ENCODE data around the gene PDIA5.
A peak's percentile ranks its signal among the peaks of the same experiment; 100 is the strongest.

The PDIA5 gene

DNA sequence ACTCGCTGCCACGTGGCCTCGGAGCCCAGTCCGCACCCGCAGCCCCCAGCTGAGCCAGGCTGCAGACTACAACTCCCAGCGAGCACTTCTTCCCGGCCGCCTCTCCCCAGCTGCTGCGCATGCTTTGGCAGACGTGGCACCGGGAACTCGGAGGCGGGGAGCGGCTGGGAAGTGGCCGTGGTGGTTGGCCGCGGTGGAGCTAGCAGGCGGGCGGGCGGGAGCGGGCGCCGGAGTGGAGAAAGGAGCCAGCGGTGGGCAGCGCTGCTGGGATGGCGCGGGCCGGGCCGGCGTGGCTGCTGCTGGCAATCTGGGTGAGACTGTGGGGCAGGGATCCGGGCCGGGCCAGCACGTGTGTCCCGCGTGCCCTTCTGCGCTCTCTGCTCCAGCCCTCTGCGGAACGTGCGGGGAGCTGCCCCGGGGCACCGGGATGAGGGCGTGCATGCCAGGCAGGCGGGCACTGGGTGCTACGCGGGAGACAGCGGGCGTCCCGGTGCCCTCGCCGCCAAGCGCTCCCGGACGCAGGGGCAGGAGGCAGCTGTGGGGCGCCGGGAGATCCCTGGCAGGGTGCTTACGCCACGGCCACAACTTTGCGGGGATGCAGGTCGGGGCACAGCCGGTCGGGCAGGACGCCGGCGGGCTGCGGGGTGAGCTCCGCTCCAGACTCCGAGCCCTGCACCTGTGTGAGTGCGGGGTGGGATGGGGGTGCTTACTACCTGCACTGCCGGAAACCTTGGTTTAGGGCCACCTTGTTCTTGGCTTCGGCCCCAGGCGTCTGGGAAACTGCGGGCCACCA is at the start of gene PDIA5:
Gene PDIA5 (plus strand): TSS at position 130 of the 793 bp plus-strand sequence. CDS start 140 bp downstream, at position 270.
- Histone ChIP-seq H3K36me3 (replicated peaks) (no peaks in the 10 kb centered on the region), H3K4me3 (peak within 1 kb of the TSS; percentile 69), H3K4me1 (peaks cover 10% of the 10 kb centered on the region; the same call in 1 of the 2 replicates), H3K9me3 (no peaks in the 10 kb centered on the region), H3K27me3 (ENCODE audit: low read depth) (no peaks in the 10 kb centered on the region)
- peak; percentile 87 to 94 for DNase-seq (ENCODE audit: low spot score in 2 of 2)
- in situ Hi-C loops (cut with MboI; ENCODE audit: low sequenced_read_pairs) = no loop called here

DNA sequence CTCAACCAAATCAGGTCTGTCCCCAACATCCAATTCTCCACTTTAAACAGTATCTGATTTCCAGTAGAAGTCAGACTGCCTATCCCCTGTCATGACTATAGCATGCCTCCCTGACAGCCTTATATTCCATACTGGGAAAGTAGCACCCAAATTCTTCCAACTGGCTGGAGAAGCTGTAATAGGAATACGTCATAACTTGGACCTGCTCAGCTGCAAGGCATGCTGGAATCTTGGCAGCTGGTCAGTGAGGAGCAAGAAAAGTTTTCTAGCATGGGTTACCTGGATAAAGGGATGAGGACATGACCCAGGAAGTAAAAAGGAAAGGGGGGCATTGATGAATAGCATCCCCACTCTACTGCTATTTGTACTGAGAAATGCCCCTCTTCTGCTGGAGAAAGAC is 48.1 kb upstream of the PDIA5 start:
- no peaks in the 10 kb centered on the region for H3K36me3 ChIP-seq (replicated peaks)
- DNase-seq (ENCODE audit: low spot score in 2 of 2) = no peak
- H3K9me3 ChIP-seq = no peaks in the 10 kb centered on the region
- peaks cover 2% of the 10 kb centered on the region; the same call in 1 of the 2 replicates for H3K27me3 ChIP-seq (ENCODE audit: low read depth)
- in situ Hi-C loops (cut with MboI; ENCODE audit: low sequenced_read_pairs) = no loop called here
- H3K4me1 ChIP-seq = no peaks in the 10 kb centered on the region
- H3K4me3 ChIP-seq = no peak overlapping the region

DNA sequence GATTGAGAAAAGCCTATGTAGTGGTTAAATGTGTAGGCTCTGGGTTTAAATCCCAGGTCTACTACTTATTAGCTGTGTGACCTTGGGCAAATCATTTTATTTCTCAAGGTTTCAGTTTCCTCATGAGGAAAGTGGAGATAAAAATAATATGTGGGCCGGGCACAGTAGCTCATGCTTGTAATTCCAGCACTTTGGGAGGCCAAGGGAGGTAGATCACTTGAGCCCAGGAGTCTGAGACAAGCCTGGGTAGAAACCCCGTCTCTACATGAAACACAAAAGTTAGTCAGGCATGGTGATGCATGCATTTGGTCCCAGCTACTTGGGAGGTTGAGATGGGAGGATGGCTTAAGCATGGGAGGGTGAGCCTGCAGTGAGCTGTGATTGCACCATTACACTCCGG is 47.7 kb upstream of the PDIA5 start:
- no peak for DNase-seq (ENCODE audit: low spot score in 2 of 2)
- no peak overlapping the region for H3K4me3 ChIP-seq
- peaks cover 2% of the 10 kb centered on the region; the same call in 1 of the 2 replicates for H3K9me3 ChIP-seq
- H3K4me1 ChIP-seq = no peaks in the 10 kb centered on the region
- H3K27me3 ChIP-seq (ENCODE audit: low read depth) = peaks cover 2% of the 10 kb centered on the region; the same call in 1 of the 2 replicates
- H3K36me3 ChIP-seq (replicated peaks) = no peaks in the 10 kb centered on the region
- in situ Hi-C loops (cut with MboI; ENCODE audit: low sequenced_read_pairs) = no loop called here

DNA sequence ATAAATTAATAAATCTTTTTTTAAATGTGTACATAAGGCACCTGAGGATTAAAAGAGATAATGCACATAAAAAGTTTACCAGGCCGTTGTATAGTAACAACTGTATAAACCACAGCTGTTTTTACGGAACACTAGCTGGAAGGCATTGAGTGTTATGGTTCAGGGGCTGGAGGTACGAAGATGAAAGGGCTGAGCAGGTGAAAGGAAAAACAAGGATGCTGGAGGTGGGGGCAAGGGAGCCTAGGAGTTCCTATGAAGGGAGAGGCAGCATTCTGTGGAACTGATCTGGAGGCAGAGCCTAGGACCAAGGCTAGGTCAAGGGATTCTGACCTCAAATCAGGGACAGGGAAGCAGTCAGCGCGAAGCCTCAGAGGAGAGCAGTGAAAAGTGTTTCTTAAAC is 47.2 kb upstream of the PDIA5 start:
- H3K4me1 ChIP-seq = no peaks in the 10 kb centered on the region
- H3K27me3 ChIP-seq (ENCODE audit: low read depth) = peaks cover 2% of the 10 kb centered on the region; the same call in 1 of the 2 replicates
- peaks cover 3% of the 10 kb centered on the region; the same call in 1 of the 2 replicates for H3K9me3 ChIP-seq
- no peaks in the 10 kb centered on the region for H3K36me3 ChIP-seq (replicated peaks)
- in situ Hi-C loops (cut with MboI; ENCODE audit: low sequenced_read_pairs) = no loop called here
- DNase-seq (ENCODE audit: low spot score in 2 of 2) = no peak
- no peak overlapping the region for H3K4me3 ChIP-seq

DNA sequence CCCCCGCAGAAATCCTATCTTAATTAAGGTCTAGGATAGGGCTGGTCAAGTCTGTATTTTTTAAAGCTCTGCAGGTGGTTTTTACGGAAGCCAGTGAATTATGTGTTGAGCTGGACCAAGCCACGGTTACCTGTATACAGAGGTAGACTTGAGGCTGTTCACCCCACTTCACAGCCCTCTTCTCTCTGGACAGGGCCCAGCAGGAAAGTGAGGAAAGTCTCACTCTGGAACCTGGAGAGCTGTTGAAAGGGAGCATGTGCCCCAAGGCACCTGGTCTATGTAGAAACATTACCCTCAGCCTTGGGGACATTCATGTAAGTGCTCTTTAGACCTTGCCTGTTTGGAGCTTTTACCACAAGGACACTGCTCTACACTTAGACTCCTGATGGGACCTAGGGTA is 46.1 kb upstream of the PDIA5 start:
- H3K27me3 ChIP-seq (ENCODE audit: low read depth) = peaks cover 2% of the 10 kb centered on the region; the same call in 1 of the 2 replicates
- peaks cover 3% of the 10 kb centered on the region; the same call in 1 of the 2 replicates for H3K9me3 ChIP-seq
- no peaks in the 10 kb centered on the region for H3K4me1 ChIP-seq
- no peak overlapping the region for H3K4me3 ChIP-seq
- in situ Hi-C loops (cut with MboI; ENCODE audit: low sequenced_read_pairs) = no loop called here
- no peak for DNase-seq (ENCODE audit: low spot score in 2 of 2)
- no peaks in the 10 kb centered on the region for H3K36me3 ChIP-seq (replicated peaks)

DNA sequence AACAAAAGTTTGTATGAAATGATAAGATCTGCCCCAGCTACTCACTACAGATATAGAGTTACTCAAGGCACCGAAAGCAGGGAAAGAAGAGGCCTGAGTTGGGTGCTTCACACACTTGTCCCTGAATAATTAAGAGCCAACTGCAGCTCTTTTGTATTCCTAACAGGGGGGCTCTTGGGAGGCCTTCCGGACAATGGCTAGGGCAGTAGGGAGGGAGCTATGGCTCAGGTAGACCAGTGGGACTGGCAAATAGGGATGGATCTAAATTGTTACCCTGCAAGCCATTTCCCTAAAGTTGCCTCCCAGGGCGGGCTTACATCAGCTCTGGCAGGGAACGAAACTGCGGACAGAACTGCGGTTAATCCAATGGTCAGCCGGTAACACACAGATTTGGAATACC is 45.4 kb upstream of the PDIA5 start:
- in situ Hi-C loops (cut with MboI; ENCODE audit: low sequenced_read_pairs) = no loop called here

DNA sequence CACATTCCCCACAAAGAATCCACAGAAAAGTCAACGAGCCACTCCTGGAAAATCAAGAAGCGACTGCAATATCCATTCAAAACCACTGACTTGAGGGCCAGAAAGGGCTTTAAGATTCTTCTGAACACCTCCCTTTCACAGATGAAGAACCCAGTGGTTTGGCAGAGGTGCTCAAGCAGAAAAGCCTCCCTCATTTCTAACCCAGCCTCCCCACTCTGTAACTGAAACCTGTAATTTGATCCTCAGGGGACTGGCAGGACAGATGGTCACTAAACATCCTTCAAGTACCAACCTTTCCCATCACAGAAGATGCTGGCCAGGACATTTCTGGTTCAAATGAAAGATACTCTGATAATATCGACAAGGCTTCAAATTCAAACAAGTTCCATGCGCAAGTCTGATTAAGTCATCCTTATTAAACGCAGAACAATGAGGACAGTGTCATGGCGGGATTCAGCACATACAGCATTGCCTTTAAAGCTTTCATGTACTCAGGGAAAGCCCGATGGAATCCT is 44.8 kb upstream of the PDIA5 start:
- no peak for DNase-seq (ENCODE audit: low spot score in 2 of 2)
- in situ Hi-C loops (cut with MboI; ENCODE audit: low sequenced_read_pairs) = no loop called here
- Histone ChIP-seq H3K4me3 (no peak overlapping the region), H3K36me3 (replicated peaks) (no peaks in the 10 kb centered on the region), H3K27me3 (ENCODE audit: low read depth) (peaks cover 10% of the 10 kb centered on the region), H3K9me3 (peaks cover 3% of the 10 kb centered on the region; the same call in 1 of the 2 replicates), H3K4me1 (no peaks in the 10 kb centered on the region; the same call in 1 of the 2 replicates)

More for the DNA sequence above, 45.4 kb upstream of the PDIA5 start:
- Histone ChIP-seq H3K36me3 (replicated peaks) (no peaks in the 10 kb centered on the region), H3K9me3 (peaks cover 3% of the 10 kb centered on the region; the same call in 1 of the 2 replicates), H3K4me1 (no peaks in the 10 kb centered on the region), H3K4me3 (no peak overlapping the region), H3K27me3 (ENCODE audit: low read depth) (peaks cover 5% of the 10 kb centered on the region; the same call in 1 of the 2 replicates)
- DNase-seq (ENCODE audit: low spot score in 2 of 2) = no peak

DNA sequence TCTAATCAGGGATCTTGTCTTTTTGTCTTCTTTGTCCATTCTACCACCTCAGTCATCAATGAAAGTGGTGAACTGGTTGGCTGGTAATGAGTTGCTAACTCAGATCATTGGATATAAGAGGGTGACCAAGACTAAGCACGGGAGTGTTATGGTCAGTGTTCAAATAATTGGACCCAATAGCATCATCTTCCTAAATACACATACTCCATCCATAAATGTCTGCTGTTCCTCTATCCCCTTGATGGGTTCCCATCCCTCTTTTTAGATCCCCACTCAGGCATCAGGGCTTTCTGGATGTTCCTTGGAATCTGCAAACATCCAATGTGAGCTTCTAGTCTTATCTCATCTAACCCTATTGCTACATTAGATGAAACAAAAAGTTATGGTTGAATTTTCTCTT is 42.8 kb upstream of the PDIA5 start:
- H3K4me3 ChIP-seq = no peak overlapping the region
- in situ Hi-C loops (cut with MboI; ENCODE audit: low sequenced_read_pairs) = no loop called here
- peaks cover 3% of the 10 kb centered on the region; the same call in 1 of the 2 replicates for H3K9me3 ChIP-seq
- no peaks in the 10 kb centered on the region for H3K36me3 ChIP-seq (replicated peaks)
- peaks cover 10% of the 10 kb centered on the region for H3K27me3 ChIP-seq (ENCODE audit: low read depth)
- no peak for DNase-seq (ENCODE audit: low spot score in 2 of 2)
- H3K4me1 ChIP-seq = peaks cover 6% of the 10 kb centered on the region

DNA sequence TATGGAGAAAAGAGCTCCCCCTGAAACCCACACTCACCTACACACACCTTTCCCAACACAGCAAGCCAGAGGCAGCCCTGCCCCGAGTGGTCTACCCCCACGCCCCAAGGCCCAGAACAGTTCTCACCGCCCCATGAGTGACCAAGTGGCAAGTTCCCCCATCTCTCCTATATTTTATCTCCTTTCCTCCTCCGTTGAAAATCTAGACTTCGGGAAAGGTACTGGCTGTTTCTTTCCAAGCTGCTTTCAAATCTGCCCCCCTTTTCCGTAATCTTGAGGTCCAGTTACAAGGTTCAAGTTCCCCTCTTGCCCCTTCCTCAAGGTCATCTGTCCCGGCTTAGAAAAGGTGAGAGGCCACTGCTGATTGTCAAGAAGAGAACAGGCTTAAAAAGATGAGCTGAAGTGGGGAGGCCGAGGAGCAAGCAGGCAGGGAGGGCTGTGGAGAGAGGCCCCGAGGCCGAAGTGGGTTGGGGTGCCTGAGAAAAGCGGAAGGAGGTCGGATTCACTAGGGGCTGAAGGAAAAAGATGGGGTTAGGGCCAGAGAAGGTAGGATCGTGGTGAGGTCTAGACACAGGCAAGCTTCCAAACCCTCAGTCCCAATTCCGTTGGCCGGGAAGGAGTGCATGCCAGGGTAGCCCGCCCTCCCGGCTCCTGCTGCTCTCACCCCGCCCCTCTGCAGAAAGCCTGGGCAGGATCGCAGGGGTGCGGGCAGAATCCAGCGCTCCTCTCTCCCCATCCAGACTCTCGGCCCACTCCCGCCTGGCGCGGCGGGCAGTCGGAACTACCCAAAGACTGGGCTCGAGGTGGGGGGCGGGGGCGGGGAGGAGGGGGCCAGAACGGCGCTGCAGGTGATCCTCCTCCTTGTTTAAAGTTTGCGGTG is 40.9 kb upstream of the PDIA5 start:
- no peaks in the 10 kb centered on the region for H3K36me3 ChIP-seq (replicated peaks)
- DNase-seq (ENCODE audit: low spot score in 2 of 2) = peak in 1 of 2 experiments; percentile 56
- peaks cover 6% of the 10 kb centered on the region for H3K4me1 ChIP-seq
- in situ Hi-C loops (cut with MboI; ENCODE audit: low sequenced_read_pairs) = no loop called here
- H3K4me3 ChIP-seq = peak overlapping the region; percentile 43
- peaks cover 10% of the 10 kb centered on the region for H3K27me3 ChIP-seq (ENCODE audit: low read depth)
- H3K9me3 ChIP-seq = peaks cover 3% of the 10 kb centered on the region; the same call in 1 of the 2 replicates

DNA sequence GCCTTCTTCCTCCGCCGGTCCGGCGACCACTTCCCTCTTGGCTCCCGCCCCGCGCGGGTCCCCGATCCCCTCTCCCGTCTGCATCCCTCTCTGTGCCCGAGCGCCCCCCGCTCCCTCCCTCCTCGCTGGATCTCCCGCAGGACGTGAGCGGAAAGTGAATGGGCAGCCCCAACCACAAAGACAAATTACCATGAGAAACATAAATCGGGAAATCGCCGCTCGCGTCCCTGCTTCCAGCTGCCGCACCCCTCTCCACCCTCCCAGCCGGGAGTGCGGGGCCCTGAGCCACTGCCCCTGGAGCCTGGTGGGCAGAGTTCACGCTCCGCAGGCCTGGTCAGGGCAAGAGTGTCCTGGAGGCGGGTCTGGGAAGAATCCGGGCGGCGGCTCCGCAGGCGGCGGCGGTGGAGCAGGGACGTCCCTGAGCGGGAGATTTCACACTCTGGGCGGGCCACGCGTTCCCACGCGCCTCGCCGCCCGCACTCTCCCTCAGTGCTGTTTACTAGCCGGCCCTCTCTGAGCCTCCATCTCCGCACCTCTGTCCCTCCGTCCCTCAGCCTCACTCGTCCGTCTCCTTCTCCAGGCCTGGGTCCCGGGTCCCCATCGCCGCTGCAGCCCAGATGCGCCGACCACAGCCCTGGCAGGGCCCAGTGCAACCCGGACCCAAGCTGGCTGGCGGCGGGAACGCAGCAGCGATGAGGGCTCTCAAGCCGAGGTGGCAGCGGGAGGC is 40.1 kb upstream of the PDIA5 start:
- Histone ChIP-seq H3K4me1 (peaks cover 6% of the 10 kb centered on the region), H3K9me3 (peaks cover 3% of the 10 kb centered on the region; the same call in 1 of the 2 replicates), H3K36me3 (replicated peaks) (no peaks in the 10 kb centered on the region), H3K4me3 (peak overlapping the region; percentile 43), H3K27me3 (ENCODE audit: low read depth) (peaks cover 13% of the 10 kb centered on the region)
- in situ Hi-C loops (cut with MboI; ENCODE audit: low sequenced_read_pairs) = no loop called here
- DNase-seq (ENCODE audit: low spot score in 2 of 2) = peak in 1 of 2 experiments; percentile 53

DNA sequence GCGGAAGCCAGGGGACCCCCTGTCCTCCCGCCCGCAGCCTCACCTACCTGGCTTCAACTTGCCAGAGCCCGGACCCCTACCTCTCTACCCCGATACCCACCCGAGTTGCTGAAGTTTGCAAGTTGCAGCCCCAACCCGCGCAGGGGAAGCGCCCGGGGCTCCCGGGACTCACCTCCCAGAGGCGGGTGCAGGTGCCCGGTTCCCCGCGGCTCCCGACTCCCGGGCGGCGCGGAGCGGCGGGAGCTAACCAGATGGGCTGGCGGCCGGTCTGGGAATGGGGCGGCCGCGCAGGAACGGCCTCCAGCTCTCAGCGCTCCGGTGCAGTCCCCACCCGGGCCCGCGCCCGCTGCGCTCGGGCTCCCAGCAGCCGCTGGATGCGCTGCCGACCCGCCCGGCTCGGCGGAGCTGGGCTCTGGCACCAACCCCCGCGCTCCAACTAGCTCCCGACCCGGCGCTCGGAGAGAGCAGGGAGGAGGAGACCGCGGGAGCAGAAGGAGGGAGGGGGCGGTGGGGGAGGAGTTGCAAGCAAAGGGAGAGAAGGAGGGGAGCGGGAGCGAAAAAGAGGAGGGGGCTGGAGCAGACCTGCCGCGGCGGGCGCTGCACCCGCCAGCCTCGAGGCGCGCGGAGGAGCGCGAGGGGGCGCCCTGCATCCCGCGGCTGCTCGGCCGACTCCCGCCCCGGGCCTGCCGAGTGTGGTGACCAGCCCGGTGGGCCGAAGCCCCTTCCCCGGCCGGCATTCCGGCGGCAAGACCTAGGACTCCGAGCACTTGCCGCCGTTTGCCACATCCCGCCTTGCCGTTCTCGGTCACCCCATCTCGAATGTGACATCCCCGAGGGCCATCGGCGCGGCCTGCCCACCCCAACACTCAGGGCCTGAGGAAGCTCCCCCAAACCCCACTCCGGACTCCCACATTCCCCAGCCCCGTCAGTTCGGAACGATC is 39.3 kb upstream of the PDIA5 start, which contains the start of gene SEMA5B:
Gene SEMA5B (minus strand): TSS at position 472 of the 941 bp plus-strand sequence. CDS start 66,500 bp downstream, outside the sequence.
- peak; percentile 34 to 76 for DNase-seq (ENCODE audit: low spot score in 2 of 2)
- H3K4me3 ChIP-seq = peak within 1 kb of the TSS; percentile 43

DNA sequence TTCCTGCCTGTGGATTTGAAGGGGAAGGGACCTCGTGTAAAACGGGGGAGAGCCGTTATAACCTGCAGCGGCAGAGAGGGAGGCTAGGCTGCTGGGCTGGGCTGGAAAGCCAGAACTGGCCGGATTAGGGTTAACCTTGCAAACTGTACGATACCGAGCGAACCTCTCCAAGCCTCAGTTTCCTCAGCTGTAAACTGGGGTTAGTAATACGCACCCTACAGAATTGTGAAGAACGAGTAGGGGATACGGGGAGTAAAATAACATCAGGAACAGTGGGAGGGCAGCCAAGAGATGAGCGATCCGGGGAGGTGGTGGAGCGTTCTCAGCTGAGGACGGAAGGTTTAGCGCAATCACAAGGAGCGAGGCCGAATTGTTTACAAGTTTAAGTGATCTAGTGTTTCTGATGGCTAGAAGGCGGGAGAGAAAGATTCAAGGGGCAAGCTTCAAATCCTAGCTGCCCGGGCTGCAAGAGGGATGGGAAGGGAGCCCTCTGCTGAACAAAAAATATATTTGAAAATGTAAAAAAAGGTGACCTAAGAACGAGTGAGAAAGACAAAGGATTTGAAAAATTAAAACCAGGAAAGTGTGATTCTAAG is 38.5 kb upstream of the PDIA5 start:
- H3K27me3 ChIP-seq (ENCODE audit: low read depth) = peaks cover 11% of the 10 kb centered on the region
- H3K9me3 ChIP-seq = peaks cover 3% of the 10 kb centered on the region; the same call in 1 of the 2 replicates
- H3K36me3 ChIP-seq (replicated peaks) = no peaks in the 10 kb centered on the region
- H3K4me3 ChIP-seq = peak overlapping the region; percentile 43
- H3K4me1 ChIP-seq = peaks cover 6% of the 10 kb centered on the region
- peak; percentile 69 to 81 for DNase-seq (ENCODE audit: low spot score in 2 of 2)
- in situ Hi-C loops (cut with MboI; ENCODE audit: low sequenced_read_pairs) = no loop called here

More for the DNA sequence above, 39.3 kb upstream of the PDIA5 start, which contains the start of gene SEMA5B:
- Histone ChIP-seq H3K4me1 (peaks cover 6% of the 10 kb centered on the region), H3K27me3 (ENCODE audit: low read depth) (peaks cover 11% of the 10 kb centered on the region), H3K9me3 (peaks cover 3% of the 10 kb centered on the region; the same call in 1 of the 2 replicates), H3K36me3 (replicated peaks) (no peaks in the 10 kb centered on the region)
- in situ Hi-C loops (cut with MboI; ENCODE audit: low sequenced_read_pairs) = no loop called here
